ENCODE results near the gene ECE1.
"Not testable (repeated sequence)": the region's sequence is repeated elsewhere in the genome, so short reads cannot be mapped to it uniquely, and the experiment has no call there.

ECE1 gene

GRCh38 chr1:21292984-21293536, 2.8 kb upstream of the ECE1 start:
- DNase-seq (ENCODE audit: low read depth): no peak

GRCh38 chr1:21292503-21292983, 2.3 kb upstream of the ECE1 start:
- no peak for DNase-seq (ENCODE audit: low read depth)

- DNase-seq (ENCODE audit: low read depth): no peak
These were observed 1.7 kb upstream of the ECE1 start for GRCh38 chr1:21291964-21292363.

GRCh38 chr1:21291184-21291583, 921 bp upstream of the ECE1 start:
- no peak for DNase-seq (ENCODE audit: low read depth)

GRCh38 chr1:21290546-21290944, 282 bp upstream of the ECE1 start:
- DNase-seq (ENCODE audit: low read depth): no peak

- DNase-seq (ENCODE audit: low read depth): no peak
These were observed 1.1 kb downstream of the ECE1 start for GRCh38 chr1:21289127-21289526.

GRCh38 chr1:21287905-21288514, 2.3 kb downstream of the ECE1 start:
- no peak for DNase-seq (ENCODE audit: low read depth)

- not testable (repeated sequence) for DNase-seq (ENCODE audit: low read depth)
These were observed 4.9 kb downstream of the ECE1 start for GRCh38 chr1:21285386-21285785.

GRCh38 chr1:21285055-21285372, 5.2 kb downstream of the ECE1 start:
- no peak for DNase-seq (ENCODE audit: low read depth)

- DNase-seq (ENCODE audit: low read depth): no peak
These were observed 5.8 kb downstream of the ECE1 start for GRCh38 chr1:21284206-21285054.

GRCh38 chr1:21283524-21283923, 6.7 kb downstream of the ECE1 start:
- no peak for DNase-seq (ENCODE audit: low read depth)

GRCh38 chr1:21282020-21282419, 8.2 kb downstream of the ECE1 start:
- DNase-seq (ENCODE audit: low read depth): not testable (repeated sequence)

- no peak for DNase-seq (ENCODE audit: low read depth)
These were observed 9.8 kb downstream of the ECE1 start for GRCh38 chr1:21280482-21280881.

- DNase-seq (ENCODE audit: low read depth): no peak
These were observed 10.2 kb downstream of the ECE1 start for GRCh38 chr1:21280011-21280471.

- no peak for DNase-seq (ENCODE audit: low read depth)
These were observed 11.1 kb downstream of the ECE1 start for GRCh38 chr1:21278860-21279845.

GRCh38 chr1:21278208-21278859, 11.9 kb downstream of the ECE1 start:
- no peak for DNase-seq (ENCODE audit: low read depth)

- no peak for DNase-seq (ENCODE audit: low read depth)
These were observed 13.1 kb downstream of the ECE1 start for GRCh38 chr1:21277180-21277579.

- no peak for DNase-seq (ENCODE audit: low read depth)
These were observed 17.7 kb downstream of the ECE1 start for GRCh38 chr1:21272540-21272939.

- DNase-seq (ENCODE audit: low read depth): no peak
These were observed 18.7 kb downstream of the ECE1 start for GRCh38 chr1:21271550-21271949.

GRCh38 chr1:21270086-21270689, 20.1 kb downstream of the ECE1 start:
- no peak for DNase-seq (ENCODE audit: low read depth)

GRCh38 chr1:21269461-21270085, 20.7 kb downstream of the ECE1 start:
- DNase-seq (ENCODE audit: low read depth): no peak

Measured in HS-27A (cell line).